ENCODE data around the gene HIVEP1. TPM values are rescaled to one million over a fixed set of nuclear protein-coding genes. Genes with fewer than 3 reads are reported as not detected.

The HIVEP1 gene
- total RNA-seq, 1 donor from 2014 or later, result 37.4 TPM

GRCh38 chr6:12088531-12088930 lies 76.4 kb downstream of the HIVEP1 start:
- peaks cover 10% of the 10 kb centered on the region for H3K36me3 Mint-ChIP-seq
- no peak overlapping the region for H3K27ac Mint-ChIP-seq
- peaks cover 4% of the 10 kb centered on the region for H3K9me3 Mint-ChIP-seq
- no peak for DNase-seq (ENCODE audit: extremely low spot score, unreplicated experiment)
- no peak for TF ChIP-seq CTCF (conservative IDR thresholded peaks at IDR 0.05)
- H3K4me1 Mint-ChIP-seq (ENCODE audit: unreplicated experiment), result peaks cover 16% of the 10 kb centered on the region
- no peaks in the 10 kb centered on the region for H3K27me3 Mint-ChIP-seq
- no peak overlapping the region for H3K4me3 Mint-ChIP-seq

GRCh38 chr6:12090714-12091113 lies 78.6 kb downstream of the HIVEP1 start:
- H3K9me3 Mint-ChIP-seq, result peaks cover 4% of the 10 kb centered on the region
- H3K4me3 Mint-ChIP-seq, result no peak overlapping the region
- TF ChIP-seq CTCF (conservative IDR thresholded peaks at IDR 0.05), result no peak
- H3K27ac Mint-ChIP-seq, result no peak overlapping the region
- no peaks in the 10 kb centered on the region for H3K4me1 Mint-ChIP-seq (ENCODE audit: unreplicated experiment)
- peaks cover 13% of the 10 kb centered on the region for H3K36me3 Mint-ChIP-seq
- H3K27me3 Mint-ChIP-seq, result no peaks in the 10 kb centered on the region
- DNase-seq (ENCODE audit: extremely low spot score, unreplicated experiment), result no peak

- no peak for TF ChIP-seq CTCF (conservative IDR thresholded peaks at IDR 0.05)
- no peak overlapping the region for H3K27ac Mint-ChIP-seq
- no peak overlapping the region for H3K4me3 Mint-ChIP-seq
These were observed 80.7 kb downstream of the HIVEP1 start for GRCh38 chr6:12092762-12093161.

GRCh38 chr6:12094689-12095088 lies 82.6 kb downstream of the HIVEP1 start:
- H3K9me3 Mint-ChIP-seq, result peaks cover 4% of the 10 kb centered on the region
- H3K27ac Mint-ChIP-seq, result no peak overlapping the region
- TF ChIP-seq CTCF (conservative IDR thresholded peaks at IDR 0.05), result no peak
- H3K4me3 Mint-ChIP-seq, result no peak overlapping the region
- DNase-seq (ENCODE audit: extremely low spot score, unreplicated experiment), result no peak
- peaks cover 9% of the 10 kb centered on the region for H3K4me1 Mint-ChIP-seq (ENCODE audit: unreplicated experiment)
- no peaks in the 10 kb centered on the region for H3K27me3 Mint-ChIP-seq
- H3K36me3 Mint-ChIP-seq, result peaks cover 21% of the 10 kb centered on the region

More at GRCh38 chr6:12092762-12093161, 80.7 kb downstream of the HIVEP1 start:
- peaks cover 4% of the 10 kb centered on the region for H3K9me3 Mint-ChIP-seq
- DNase-seq (ENCODE audit: extremely low spot score, unreplicated experiment), result no peak
- H3K36me3 Mint-ChIP-seq, result peaks cover 13% of the 10 kb centered on the region
- no peaks in the 10 kb centered on the region for H3K27me3 Mint-ChIP-seq
- H3K4me1 Mint-ChIP-seq (ENCODE audit: unreplicated experiment), result no peaks in the 10 kb centered on the region

GRCh38 chr6:12096342-12096741 lies 84.2 kb downstream of the HIVEP1 start:
- Mint-ChIP-seq H3K9me3 (peaks cover 4% of the 10 kb centered on the region), H3K27me3 (no peaks in the 10 kb centered on the region), H3K36me3 (peaks cover 22% of the 10 kb centered on the region), H3K27ac (no peak overlapping the region), H3K4me1 (ENCODE audit: unreplicated experiment) (peaks cover 16% of the 10 kb centered on the region), H3K4me3 (no peak overlapping the region)
- DNase-seq (ENCODE audit: extremely low spot score, unreplicated experiment), result no peak
- TF ChIP-seq CTCF (conservative IDR thresholded peaks at IDR 0.05), result no peak

GRCh38 chr6:12097791-12098190 lies 85.7 kb downstream of the HIVEP1 start:
- Mint-ChIP-seq H3K4me1 (ENCODE audit: unreplicated experiment) (peaks cover 25% of the 10 kb centered on the region), H3K4me3 (no peak overlapping the region), H3K9me3 (no peaks in the 10 kb centered on the region), H3K27ac (no peak overlapping the region), H3K27me3 (no peaks in the 10 kb centered on the region), H3K36me3 (peaks cover 16% of the 10 kb centered on the region)
- TF ChIP-seq CTCF (conservative IDR thresholded peaks at IDR 0.05), result no peak
- no peak for DNase-seq (ENCODE audit: extremely low spot score, unreplicated experiment)
